ENCODE data around the gene AGPAT4. TPM values are rescaled to one million over a fixed set of nuclear protein-coding genes. Genes with fewer than 3 reads are reported as not detected.

The AGPAT4 gene
- total and polyA plus RNA-seq, 2 of the 4 experiments (the other 2 are of a cell fraction), result 3.6 to 3.8 TPM

DNA sequence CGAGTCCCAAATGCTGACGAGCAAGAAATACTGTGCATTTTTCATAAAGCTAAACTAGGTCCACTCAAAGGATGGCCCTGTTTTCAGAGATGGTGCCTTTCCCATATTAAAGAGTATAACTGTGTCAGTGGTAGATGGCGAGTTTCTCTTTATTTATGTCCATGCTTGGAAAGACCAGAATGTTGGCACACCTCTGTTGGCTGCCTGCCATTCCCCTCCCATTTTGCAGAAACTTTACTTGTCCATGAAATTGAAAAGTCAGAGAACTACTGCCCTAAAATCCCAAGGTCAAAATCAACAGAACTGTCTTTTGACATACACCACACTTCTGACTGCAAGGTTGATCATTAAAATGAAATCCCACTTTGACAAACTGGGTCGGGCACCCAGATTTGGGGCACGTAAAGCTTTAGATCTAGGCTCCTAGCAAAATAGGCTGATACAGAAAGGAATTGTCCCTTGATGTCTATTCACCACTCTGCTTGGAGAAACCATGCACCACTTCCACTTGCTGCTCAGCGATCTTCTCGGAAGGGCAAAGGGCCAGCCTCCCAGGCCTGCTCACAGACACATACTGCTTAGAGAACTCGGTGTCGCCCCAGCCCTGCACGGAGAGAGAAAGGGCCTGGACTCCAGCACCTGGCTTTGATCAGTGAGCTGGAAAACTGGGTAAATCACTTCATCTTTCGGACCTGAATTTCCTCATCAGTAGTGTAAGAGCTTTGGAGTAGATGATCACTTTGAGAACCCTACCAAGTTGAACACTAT lies 130.0 kb downstream of the AGPAT4 start:
- in situ Hi-C loops (cut with MboI; ENCODE audit: low sequenced_read_pairs) (loop anchor here (10.0 kb wide), 1 partner anchor 231 kb away; no protein-coding TSS in a partner anchor), dilution Hi-C loops (cut with HindIII; ENCODE audit: low sequenced_read_pairs, unreplicated experiment) (no loop called here), intact Hi-C loops (cut with micrococcal nuclease) (no loop called here)
- Histone ChIP-seq H2AK5ac (ENCODE audit: low read depth, low read length) (no peak overlapping the region), H3K9me1 (ENCODE audit: insufficient read depth, low read length) (peaks cover 9% of the 10 kb centered on the region; the same call in 1 of the 2 replicates), H3K36me3 (ENCODE audit: control insufficient read depth, insufficient read depth, low read length) (peaks cover 2% of the 10 kb centered on the region), H2BK20ac (ENCODE audit: low read depth, low read length) (no peak overlapping the region), H3K4me1 (ENCODE audit: control insufficient read depth, insufficient read depth, low read length) (0 out of 2 replicates have a peak, but pooled peaks cover 1% of the 10 kb centered on the region), H3K9me3 (ENCODE audit: control insufficient read depth, insufficient read depth, low read length) (no peaks in the 10 kb centered on the region), H3K9ac (ENCODE audit: low read depth, low read length) (no peak overlapping the region), H3K27me3 (ENCODE audit: control insufficient read depth, insufficient read depth, low read length) (no peaks in the 10 kb centered on the region), H4K91ac (ENCODE audit: insufficient read depth, low read depth, low read length) (no peak overlapping the region), H3K14ac (replicated peaks; ENCODE audit: low read depth, low read length) (no peak overlapping the region), H2BK120ac (ENCODE audit: low read depth, low read length) (no peak overlapping the region), H4K8ac (ENCODE audit: low read depth in 2 of 2, low read length in 2 of 2) (no peak overlapping the region), H3K27ac (ENCODE audit: insufficient read depth, low read length) (no peak overlapping the region), H2BK5ac (ENCODE audit: low read depth, low read length, poor library complexity, severe bottlenecking) (no peak overlapping the region), H2BK15ac (ENCODE audit: low read depth, low read length) (no peak overlapping the region), H2AK9ac (replicated peaks; ENCODE audit: low read depth, low read length, poor library complexity) (no peak overlapping the region), H4K20me1 (ENCODE audit: insufficient read depth, low read length) (no peaks in the 10 kb centered on the region; the same call in 1 of the 2 replicates), H3K4ac (ENCODE audit: low read depth, low read length) (no peak overlapping the region), H4K5ac (ENCODE audit: low read depth, low read length) (no peak overlapping the region), H2AFZ (replicated peaks; ENCODE audit: low read length, poor library complexity) (no peak overlapping the region), H3K4me3 (ENCODE audit: insufficient read depth, low read depth, low read length) (no peak overlapping the region), H3K79me1 (ENCODE audit: low read depth in 1 of 2, low read length in 2 of 2) (no peaks in the 10 kb centered on the region), H3K23ac (ENCODE audit: low read depth, low read length) (no peak overlapping the region), H3K18ac (ENCODE audit: low read depth, low read length) (no peak overlapping the region), H3K56ac (ENCODE audit: extremely low read depth, insufficient read depth, low read length) (no peak overlapping the region), H3K4me2 (ENCODE audit: low read depth, low read length) (no peak overlapping the region)
- 100% methylated on average over 2 of the region's 11 CpGs; no CpG with 5 or more reads in 1 of the 2 experiments for WGBS, 2 experiments (ENCODE audit: extremely low coverage in 2 of 2, insufficient read length in 1 of 2)
- no TSS peak for BruUV-seq (replicated peaks)
- ChIA-PET CTCF (no interaction called here), POLR2A (ENCODE audit: unreplicated experiment) (no interaction called here)
- no peak for DNase-seq
- no peak for ATAC-seq (ENCODE audit: low read depth)
- TF ChIP-seq MAZ (IDR thresholded peaks at IDR 0.05; ENCODE audit: borderline replicate concordance, low read depth, low read length) (no peak), BHLHE40 (IDR thresholded peaks at IDR 0.05; ENCODE audit: low read depth, low read length) (no peak), NFE2L2 (IDR thresholded peaks at IDR 0.05; ENCODE audit: low read depth, low read length) (no peak), POLR2A (IDR thresholded peaks at IDR 0.05; ENCODE audit: low read depth, low read length) (no peak), MXI1 (IDR thresholded peaks at IDR 0.05; ENCODE audit: borderline replicate concordance, low read depth, low read length) (no peak), RFX5 (IDR thresholded peaks at IDR 0.05; ENCODE audit: low read depth, low read length) (no peak), CHD1 (IDR thresholded peaks at IDR 0.05; ENCODE audit: low read depth, low read length) (no peak), SMC3 (IDR thresholded peaks at IDR 0.05; ENCODE audit: low read depth, low read length) (no peak), RCOR1 (IDR thresholded peaks at IDR 0.05; ENCODE audit: insufficient replicate concordance, low read length) (no peak), CEBPB (IDR thresholded peaks at IDR 0.05; ENCODE audit: low read depth, low read length) (no peak), MAFK (IDR thresholded peaks at IDR 0.05; ENCODE audit: low read depth, low read length) (no peak), FOS (IDR thresholded peaks at IDR 0.05; ENCODE audit: low read depth, low read length) (no peak)
- TF ChIP-seq, protein P1, sequence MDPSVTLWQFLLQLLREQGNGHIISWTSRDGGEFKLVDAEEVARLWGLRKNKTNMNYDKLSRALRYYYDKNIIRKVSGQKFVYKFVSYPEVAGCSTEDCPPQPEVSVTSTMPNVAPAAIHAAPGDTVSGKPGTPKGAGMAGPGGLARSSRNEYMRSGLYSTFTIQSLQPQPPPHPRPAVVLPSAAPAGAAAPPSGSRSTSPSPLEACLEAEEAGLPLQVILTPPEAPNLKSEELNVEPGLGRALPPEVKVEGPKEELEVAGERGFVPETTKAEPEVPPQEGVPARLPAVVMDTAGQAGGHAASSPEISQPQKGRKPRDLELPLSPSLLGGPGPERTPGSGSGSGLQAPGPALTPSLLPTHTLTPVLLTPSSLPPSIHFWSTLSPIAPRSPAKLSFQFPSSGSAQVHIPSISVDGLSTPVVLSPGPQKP (IDR thresholded peaks at IDR 0.05; ENCODE audit: borderline replicate concordance, low read depth, low read length), result no peak
- TF ChIP-seq, protein P2, sequence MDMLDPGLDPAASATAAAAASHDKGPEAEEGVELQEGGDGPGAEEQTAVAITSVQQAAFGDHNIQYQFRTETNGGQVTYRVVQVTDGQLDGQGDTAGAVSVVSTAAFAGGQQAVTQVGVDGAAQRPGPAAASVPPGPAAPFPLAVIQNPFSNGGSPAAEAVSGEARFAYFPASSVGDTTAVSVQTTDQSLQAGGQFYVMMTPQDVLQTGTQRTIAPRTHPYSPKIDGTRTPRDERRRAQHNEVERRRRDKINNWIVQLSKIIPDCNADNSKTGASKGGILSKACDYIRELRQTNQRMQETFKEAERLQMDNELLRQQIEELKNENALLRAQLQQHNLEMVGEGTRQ (IDR thresholded peaks at IDR 0.05; ENCODE audit: low read depth, low read length), result no peak
- TF ChIP-seq, protein P3, sequence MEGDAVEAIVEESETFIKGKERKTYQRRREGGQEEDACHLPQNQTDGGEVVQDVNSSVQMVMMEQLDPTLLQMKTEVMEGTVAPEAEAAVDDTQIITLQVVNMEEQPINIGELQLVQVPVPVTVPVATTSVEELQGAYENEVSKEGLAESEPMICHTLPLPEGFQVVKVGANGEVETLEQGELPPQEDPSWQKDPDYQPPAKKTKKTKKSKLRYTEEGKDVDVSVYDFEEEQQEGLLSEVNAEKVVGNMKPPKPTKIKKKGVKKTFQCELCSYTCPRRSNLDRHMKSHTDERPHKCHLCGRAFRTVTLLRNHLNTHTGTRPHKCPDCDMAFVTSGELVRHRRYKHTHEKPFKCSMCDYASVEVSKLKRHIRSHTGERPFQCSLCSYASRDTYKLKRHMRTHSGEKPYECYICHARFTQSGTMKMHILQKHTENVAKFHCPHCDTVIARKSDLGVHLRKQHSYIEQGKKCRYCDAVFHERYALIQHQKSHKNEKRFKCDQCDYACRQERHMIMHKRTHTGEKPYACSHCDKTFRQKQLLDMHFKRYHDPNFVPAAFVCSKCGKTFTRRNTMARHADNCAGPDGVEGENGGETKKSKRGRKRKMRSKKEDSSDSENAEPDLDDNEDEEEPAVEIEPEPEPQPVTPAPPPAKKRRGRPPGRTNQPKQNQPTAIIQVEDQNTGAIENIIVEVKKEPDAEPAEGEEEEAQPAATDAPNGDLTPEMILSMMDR (conservative IDR thresholded peaks at IDR 0.05; ENCODE audit: low read depth, low read length), result no peak
